ENCODE results near the gene MUC4. TPM values are rescaled to one million over a fixed set of nuclear protein-coding genes. Genes with fewer than 3 reads are reported as not detected.
"Not testable (repeated sequence)": the region's sequence is repeated elsewhere in the genome, so short reads cannot be mapped to it uniquely, and the experiment has no call there.

Gene MUC4
- total RNA-seq, 4 donors from 2014 or later: 0.26 to 1.0 (median 0.30) TPM

DNA sequence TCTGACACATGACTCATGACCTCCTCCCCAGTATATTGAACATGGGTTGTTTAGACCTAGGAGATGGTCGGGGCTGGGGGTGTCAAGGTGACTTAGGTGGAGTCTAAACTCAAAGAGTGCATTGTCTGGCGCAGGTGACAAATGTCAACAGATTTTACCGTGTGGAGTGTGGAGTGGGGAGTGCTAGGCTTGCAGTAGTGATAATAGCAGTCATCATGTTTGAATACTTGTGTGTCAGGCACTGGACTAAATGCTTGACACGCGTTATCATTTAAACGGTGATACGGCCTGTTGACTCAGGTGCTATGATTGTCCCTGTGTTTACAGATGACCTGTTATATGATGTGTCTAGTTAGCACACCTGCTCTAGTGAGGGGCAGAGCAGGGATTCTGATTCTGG is 60.2 kb downstream of the MUC4 start:
- Histone ChIP-seq H3K27ac (no peak overlapping the region), H3K4me3 (no peak overlapping the region), H3K4me1 (no peaks in the 10 kb centered on the region), H3K9me3 (no peaks in the 10 kb centered on the region), H3K27me3 (no peaks in the 10 kb centered on the region), H3K36me3 (no peaks in the 10 kb centered on the region)
- TF ChIP-seq POLR2A (IDR thresholded peaks at IDR 0.05): no peak
- TF ChIP-seq, protein P1, sequence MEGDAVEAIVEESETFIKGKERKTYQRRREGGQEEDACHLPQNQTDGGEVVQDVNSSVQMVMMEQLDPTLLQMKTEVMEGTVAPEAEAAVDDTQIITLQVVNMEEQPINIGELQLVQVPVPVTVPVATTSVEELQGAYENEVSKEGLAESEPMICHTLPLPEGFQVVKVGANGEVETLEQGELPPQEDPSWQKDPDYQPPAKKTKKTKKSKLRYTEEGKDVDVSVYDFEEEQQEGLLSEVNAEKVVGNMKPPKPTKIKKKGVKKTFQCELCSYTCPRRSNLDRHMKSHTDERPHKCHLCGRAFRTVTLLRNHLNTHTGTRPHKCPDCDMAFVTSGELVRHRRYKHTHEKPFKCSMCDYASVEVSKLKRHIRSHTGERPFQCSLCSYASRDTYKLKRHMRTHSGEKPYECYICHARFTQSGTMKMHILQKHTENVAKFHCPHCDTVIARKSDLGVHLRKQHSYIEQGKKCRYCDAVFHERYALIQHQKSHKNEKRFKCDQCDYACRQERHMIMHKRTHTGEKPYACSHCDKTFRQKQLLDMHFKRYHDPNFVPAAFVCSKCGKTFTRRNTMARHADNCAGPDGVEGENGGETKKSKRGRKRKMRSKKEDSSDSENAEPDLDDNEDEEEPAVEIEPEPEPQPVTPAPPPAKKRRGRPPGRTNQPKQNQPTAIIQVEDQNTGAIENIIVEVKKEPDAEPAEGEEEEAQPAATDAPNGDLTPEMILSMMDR (IDR thresholded peaks at IDR 0.05): no peak
- intact Hi-C loops (cut with DNase I; ENCODE audit: low total_unique reads): no loop called here
- DNase-seq: no peak

GRCh38 chr3:195750797-195751520 is 60.8 kb downstream of the MUC4 start:
- no peak for DNase-seq
- Histone ChIP-seq H3K27me3 (no peaks in the 10 kb centered on the region), H3K4me1 (no peaks in the 10 kb centered on the region), H3K36me3 (no peaks in the 10 kb centered on the region), H3K27ac (no peak overlapping the region), H3K4me3 (no peak overlapping the region), H3K9me3 (no peaks in the 10 kb centered on the region)
- TF ChIP-seq POLR2A (IDR thresholded peaks at IDR 0.05): no peak
- TF ChIP-seq, protein P1 (IDR thresholded peaks at IDR 0.05): no peak
- intact Hi-C loops (cut with DNase I; ENCODE audit: low total_unique reads): no loop called here

DNA sequence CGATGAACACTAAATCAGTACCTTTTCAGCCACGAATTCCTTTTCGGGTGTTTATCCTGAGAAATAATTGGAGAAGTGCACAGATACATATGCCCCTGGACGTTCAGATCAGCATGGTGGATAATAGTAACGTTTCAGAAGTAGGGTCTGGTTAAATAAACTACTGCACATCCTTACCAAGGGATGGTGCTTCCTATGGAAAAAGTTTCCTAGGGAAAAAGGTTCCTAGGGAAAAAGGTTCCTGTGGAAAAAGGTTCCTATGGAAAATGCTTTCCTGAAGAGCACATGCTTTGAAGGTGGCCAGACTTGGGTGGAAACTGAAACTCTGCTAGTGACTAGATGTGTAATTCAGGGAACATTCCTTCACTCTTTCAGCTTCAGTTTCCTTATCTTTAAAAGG is 62.6 kb downstream of the MUC4 start:
- H3K4me1 ChIP-seq; H3K9me3 ChIP-seq; H3K36me3 ChIP-seq; H3K4me3 ChIP-seq; H3K27me3 ChIP-seq; DNase-seq; intact Hi-C loops (cut with DNase I; ENCODE audit: low total_unique reads); H3K27ac ChIP-seq: not testable (repeated sequence)

- H3K36me3 ChIP-seq: no peaks in the 10 kb centered on the region
- H3K27me3 ChIP-seq: no peaks in the 10 kb centered on the region
- no peaks in the 10 kb centered on the region for H3K4me1 ChIP-seq
- no peak overlapping the region for H3K27ac ChIP-seq
- H3K9me3 ChIP-seq: no peaks in the 10 kb centered on the region
- no peak overlapping the region for H3K4me3 ChIP-seq
- no peak for DNase-seq
- TF ChIP-seq, protein P1 (IDR thresholded peaks at IDR 0.05): no peak
- TF ChIP-seq POLR2A (IDR thresholded peaks at IDR 0.05): no peak
- intact Hi-C loops (cut with DNase I; ENCODE audit: low total_unique reads): no loop called here
Measured at GRCh38 chr3:195748661-195749060, 63.1 kb downstream of the MUC4 start.

DNA sequence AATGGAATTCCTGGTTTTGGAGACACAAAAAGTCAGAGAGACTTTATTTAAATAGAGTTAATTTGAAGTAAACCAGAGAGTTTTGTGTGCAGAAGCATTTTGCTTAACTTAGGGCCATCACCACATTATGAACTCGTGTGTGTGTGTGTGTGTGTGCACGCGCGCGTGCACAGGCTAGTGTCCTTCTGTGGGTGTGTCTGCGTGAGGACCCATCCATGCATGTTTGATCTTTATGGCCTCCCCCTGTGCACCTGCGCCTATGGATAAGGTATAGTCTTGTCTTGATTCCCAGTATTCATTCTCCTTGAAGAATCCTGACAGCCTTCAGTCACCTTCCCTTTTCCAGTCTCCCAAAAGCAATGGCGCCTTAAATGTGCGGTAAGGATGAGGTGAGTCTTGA is 65.0 kb downstream of the MUC4 start:
- no peaks in the 10 kb centered on the region for H3K4me1 ChIP-seq
- DNase-seq: no peak
- H3K9me3 ChIP-seq: no peaks in the 10 kb centered on the region
- H3K36me3 ChIP-seq: no peaks in the 10 kb centered on the region
- no peak for TF ChIP-seq POLR2A (IDR thresholded peaks at IDR 0.05)
- H3K27ac ChIP-seq: no peak overlapping the region
- H3K4me3 ChIP-seq: no peak overlapping the region
- intact Hi-C loops (cut with DNase I; ENCODE audit: low total_unique reads): no loop called here
- no peaks in the 10 kb centered on the region for H3K27me3 ChIP-seq

GRCh38 chr3:195746346-195746745 is 65.4 kb downstream of the MUC4 start:
- TF ChIP-seq POLR2A (IDR thresholded peaks at IDR 0.05): no peak
- TF ChIP-seq, protein P1 (IDR thresholded peaks at IDR 0.05): no peak
- intact Hi-C loops (cut with DNase I; ENCODE audit: low total_unique reads): no loop called here
- Histone ChIP-seq H3K4me1 (no peaks in the 10 kb centered on the region), H3K4me3 (no peak overlapping the region), H3K9me3 (no peaks in the 10 kb centered on the region), H3K27ac (no peak overlapping the region), H3K27me3 (no peaks in the 10 kb centered on the region), H3K36me3 (no peaks in the 10 kb centered on the region)
- no peak for DNase-seq
